H1 (cell line): Measurements from ENCODE around the gene FAR1. TPM values are rescaled to one million over a fixed set of nuclear protein-coding genes. Genes with fewer than 3 reads are reported as not detected.

Experiments used
- CTCF ChIA-PET: fragments of 300-600 bp; sonication (Branson Sonifier 250); formaldehyde crosslinking; loops from one replicate; lab custom pipeline; 2021; ENCODE audit not compliant: partially characterized antibody; lab: Charles Lee
- POLR2A ChIA-PET: fragments of 300-600 bp; sonication (Branson Sonifier 250); formaldehyde crosslinking; loops from one replicate; lab custom pipeline; 2021; ENCODE audit warnings: inconsistent platforms; ENCODE audit not compliant: partially characterized antibody; lab: Charles Lee
- DNase-seq, 2 experiments: peaks; one replicate each; pipeline versions ENCODE4 v3.0.0 to v3.0.0-alpha.2; 2010 to 2022; ENCODE audit warnings: low spot score in 2 of 2, low read depth in 1 of 2, mixed read lengths in 1 of 2
- FAIRE-seq: peaks from 2 replicates; lab custom pipeline; 2011; peaks lifted over from hg19 to GRCh38; lab: Jason Lieb, UNC
- H2AFZ ChIP-seq: 2 replicates; pipeline ENCODE4 v1.8.1; 2012; ENCODE audit warnings: low read length, inconsistent platforms
- H2AK5ac ChIP-seq: 2 replicates; pipeline ENCODE4 v1.6.1; 2013; ENCODE audit warnings: low read depth, low read length
- H2BK120ac ChIP-seq: replicated peaks from 2 replicates; pipeline ENCODE3; 2013; ENCODE audit warnings: low read depth, low read length, inconsistent platforms
- H2BK12ac ChIP-seq: 2 replicates; pipeline ENCODE4 v1.6.1; 2013; ENCODE audit warnings: low read depth, low read length
- H2BK15ac ChIP-seq: 2 replicates; pipeline ENCODE4 v1.6.1; 2013; ENCODE audit warnings: low read length
- H2BK20ac ChIP-seq: 2 replicates; pipeline ENCODE4 v1.6.1; 2013; ENCODE audit warnings: low read length
- H2BK5ac ChIP-seq: 2 replicates; pipeline ENCODE4 v1.6.1; 2013; ENCODE audit warnings: low read depth, low read length
- H3K14ac ChIP-seq: 2 replicates; pipeline ENCODE4 v1.6.1; 2013; ENCODE audit warnings: inconsistent platforms; ENCODE audit not compliant: insufficient read length
- H3K18ac ChIP-seq: 2 replicates; pipeline ENCODE4 v1.6.1; 2013; ENCODE audit warnings: low read length; ENCODE audit errors: extremely low read depth
- H3K23ac ChIP-seq: 2 replicates; pipeline ENCODE4 v1.6.1; 2013; ENCODE audit warnings: inconsistent platforms; ENCODE audit not compliant: insufficient read length
- H3K23me2 ChIP-seq: 2 replicates; pipeline ENCODE4 v1.6.1; 2013; ENCODE audit warnings: low read depth, low read length
- H3K27ac ChIP-seq: 2 replicates; pipeline ENCODE4 v1.6.1; 2011; ENCODE audit warnings: low read depth, low read length, inconsistent platforms
- H3K27me3 ChIP-seq, 4 experiments: replicated peaks in 1 of 4; 1 replicate in 1 of 4; 2 replicates in 3 of 4; pipeline versions ENCODE4 v1.6.1 to v1.8.1; 2011 to 2013; ENCODE audit warnings: low read length in 3 of 4, mild to moderate bottlenecking in 3 of 4, inconsistent platforms in 2 of 4, mixed read lengths in 2 of 4, moderate library complexity in 1 of 4; ENCODE audit not compliant: control insufficient read depth in 3 of 4, insufficient read depth in 3 of 4; ENCODE audit errors: extremely low read depth in 1 of 4
- H3K36me3 ChIP-seq, 4 experiments: 2 replicates each; pipeline versions ENCODE4 v1.6.1 to v1.8.1; 2011 to 2013; ENCODE audit warnings: mild to moderate bottlenecking in 4 of 4, low read length in 3 of 4, moderate library complexity in 2 of 4, control low read depth in 1 of 4, inconsistent platforms in 1 of 4; ENCODE audit not compliant: insufficient read depth in 4 of 4, control insufficient read depth in 2 of 4
- H3K4ac ChIP-seq: replicated peaks from 2 replicates; pipeline ENCODE3; 2013; ENCODE audit warnings: low read length, low read depth, mixed read lengths, inconsistent platforms; ENCODE audit not compliant: insufficient read length
- H3K4me1 ChIP-seq, 4 experiments: replicated peaks in 1 of 4; 1 replicate in 1 of 4; 2 replicates in 3 of 4; pipeline versions ENCODE4 v1.6.1 to v1.8.1; 2011 to 2013; ENCODE audit warnings: low read length in 3 of 4, inconsistent platforms in 2 of 4, mixed read lengths in 1 of 4; ENCODE audit not compliant: insufficient read depth in 4 of 4, control insufficient read depth in 3 of 4
- H3K4me2 ChIP-seq, 2 experiments: 2 replicates each; pipeline versions ENCODE4 v1.6.1 to v1.8.1; 2011 to 2013; ENCODE audit warnings: low read depth in 2 of 2, low read length in 2 of 2, control low read depth in 1 of 2, inconsistent platforms in 1 of 2, mild to moderate bottlenecking in 1 of 2; ENCODE audit not compliant: insufficient read depth in 1 of 2
- H3K4me3 ChIP-seq, 4 experiments: fragments of 200-600, 300-600 bp in 1 of 4; sonication (generic), shearing (Covaris generic), sonication (Bioruptor Twin) in 1 of 4; 2 replicates each; pipeline versions ENCODE4 v1.5.1 to v1.8.1; 2011 to 2016; ENCODE audit warnings: low read length in 4 of 4, low read depth in 3 of 4, control low read depth in 2 of 4, inconsistent platforms in 2 of 4, mild to moderate bottlenecking in 2 of 4, mixed read lengths in 1 of 4, moderate library complexity in 1 of 4; ENCODE audit not compliant: insufficient read depth in 2 of 4; ENCODE audit errors: extremely low read depth in 1 of 4
- H3K56ac ChIP-seq: replicated peaks from 2 replicates; pipeline ENCODE3; 2013; ENCODE audit warnings: low read depth, mild to moderate bottlenecking, mixed read lengths, low read length, inconsistent platforms; ENCODE audit not compliant: insufficient read length
- H3K79me1 ChIP-seq: 2 replicates; pipeline ENCODE4 v1.6.1; 2013; ENCODE audit warnings: low read depth, low read length, control low read depth
- H3K79me2 ChIP-seq, 2 experiments: 2 replicates each; pipeline versions ENCODE4 v1.6.1 to v1.8.1; 2012 to 2013; ENCODE audit warnings: low read length in 2 of 2, mild to moderate bottlenecking in 2 of 2, inconsistent platforms in 1 of 2; ENCODE audit not compliant: insufficient read depth in 2 of 2, control insufficient read depth in 1 of 2
- H3K9ac ChIP-seq, 4 experiments: replicated peaks in 1 of 4; 1 replicate in 1 of 4; 2 replicates in 3 of 4; pipeline versions ENCODE4 v1.6.1 to v1.8.1; 2011 to 2013; ENCODE audit warnings: low read depth in 3 of 4, low read length in 3 of 4, control low read depth in 2 of 4, mild to moderate bottlenecking in 2 of 4, moderate library complexity in 2 of 4, inconsistent platforms in 1 of 4; ENCODE audit errors: extremely low read depth in 1 of 4
- H3K9me3 ChIP-seq, 2 experiments: 2 replicates each; pipeline versions ENCODE4 v1.6.1 to v1.8.1; 2012 to 2013; ENCODE audit warnings: mild to moderate bottlenecking in 2 of 2, moderate library complexity in 2 of 2, control low read depth in 1 of 2, inconsistent platforms in 1 of 2, low read depth in 1 of 2, low read length in 1 of 2, mixed read lengths in 1 of 2; ENCODE audit not compliant: insufficient read depth in 2 of 2
- H4K20me1 ChIP-seq, 2 experiments: replicated peaks in 1 of 2; 2 replicates each; pipeline versions ENCODE3 to v1.8.1; 2011 to 2013; ENCODE audit warnings: inconsistent platforms in 2 of 2, low read length in 2 of 2, mild to moderate bottlenecking in 1 of 2; ENCODE audit not compliant: insufficient read depth in 2 of 2, control insufficient read depth in 1 of 2
- H4K5ac ChIP-seq: 2 replicates; pipeline ENCODE4 v1.6.1; 2013; ENCODE audit warnings: low read length, low read depth, mixed read lengths, inconsistent platforms; ENCODE audit not compliant: insufficient read length
- H4K8ac ChIP-seq: 2 replicates; pipeline ENCODE4 v1.8.0; 2013; ENCODE audit warnings: mild to moderate bottlenecking, moderate library complexity, low read length, inconsistent platforms; ENCODE audit not compliant: insufficient read depth; ENCODE audit errors: extremely low read depth
- H4K91ac ChIP-seq: replicated peaks from 2 replicates; pipeline ENCODE3; 2013; ENCODE audit warnings: low read length, mixed read lengths, inconsistent platforms; ENCODE audit not compliant: insufficient read length
- CEBPB ChIP-seq: IDR thresholded peaks from 2 replicates; pipeline ENCODE4 v1.6.1; 2012; ENCODE audit warnings: low read depth, low read length
- JUND ChIP-seq: IDR thresholded peaks from 2 replicates; pipeline ENCODE4 v1.6.1; 2011; ENCODE audit warnings: mild to moderate bottlenecking, improper control_type of control experiment, low read length
- POLR2AphosphoS5 ChIP-seq: IDR thresholded peaks from 2 replicates; pipeline ENCODE4 v1.6.1; 2011; ENCODE audit warnings: low read depth, low read length
- SAP30 ChIP-seq: fragments of 300-600 bp; sonication (generic); IDR thresholded peaks from 2 replicates; pipeline ENCODE4 v1.7.1; 2012; ENCODE audit warnings: low read length, moderate library complexity, mild to moderate bottlenecking, inconsistent platforms; ENCODE audit not compliant: insufficient read depth, insufficient replicate concordance
- SP4 ChIP-seq: IDR thresholded peaks from 2 replicates; pipeline ENCODE4 v1.6.1; 2012; ENCODE audit warnings: low read length, inconsistent platforms
- TAF7 ChIP-seq: optimal IDR thresholded peaks from 2 replicates; pipeline ENCODE3; 2011; ENCODE audit warnings: low read depth, mild to moderate bottlenecking, inconsistent platforms, low read length, moderate library complexity, borderline replicate concordance
- TBP ChIP-seq: IDR thresholded peaks from 2 replicates; pipeline ENCODE4 v1.6.1; 2011; ENCODE audit warnings: low read depth, low read length, improper control_type of control experiment
- WGBS, 2 experiments: shearing (Covaris generic) in 1 of 2; methylation state at CpG; one replicate each; pipeline versions ENCODE4 v1.1.6 to v1.1.7; 2013 to 2015; ENCODE audit warnings: low lambda C conversion rate in 2 of 2, mixed read lengths in 2 of 2, inconsistent platforms in 1 of 2, low coverage in 1 of 2, missing lambda C conversion rate in 1 of 2; ENCODE audit not compliant: insufficient replicate concordance in 2 of 2, insufficient coverage in 1 of 2, insufficient read length in 1 of 2; ENCODE audit errors: extremely low coverage in 1 of 2, missing lambda C conversion rate in 1 of 2; 5-methylcytosine and 5-hydroxymethylcytosine counted together
- polyA plus RNA-seq, 7 experiments: library from polyadenylated mRNA; depleted of rRNA in 3 of 7; stranded (reverse) in 5 of 7; unstranded in 2 of 7; fragments of >200 nt in 5 of 7; fragments of 200-250 nt in 2 of 7; gene quantifications; 1 replicate in 5 of 7; 2 replicates in 1 of 7; 4 replicates in 1 of 7; pipeline versions ENCODE4 v1.2.1 to v1.2.3, GENCODE V29; 2011 to 2013; ENCODE audit warnings: missing spikeins in 2 of 7, mixed read lengths in 2 of 7
- total RNA-seq: library from RNA; stranded (reverse); fragmentation: NEBNext Ultra II Directional; extraction: Animal tissue kit (Norgen Biotek cat#: 25700); gene quantifications from 2 replicates; pipeline ENCODE4 v1.2.1, GENCODE V29; 2021
- TF ChIP-seq, protein P1 (sequence below): IDR thresholded peaks from 2 replicates; pipeline ENCODE4 v1.6.1; 2012; ENCODE audit warnings: inconsistent platforms

The FAR1 gene
- total and polyA plus RNA-seq, 2 of the 8 experiments (the other 6 are each of a cell fraction or from before 2014, with no cell fraction given): 29.7 to 68.5 TPM

DNA sequence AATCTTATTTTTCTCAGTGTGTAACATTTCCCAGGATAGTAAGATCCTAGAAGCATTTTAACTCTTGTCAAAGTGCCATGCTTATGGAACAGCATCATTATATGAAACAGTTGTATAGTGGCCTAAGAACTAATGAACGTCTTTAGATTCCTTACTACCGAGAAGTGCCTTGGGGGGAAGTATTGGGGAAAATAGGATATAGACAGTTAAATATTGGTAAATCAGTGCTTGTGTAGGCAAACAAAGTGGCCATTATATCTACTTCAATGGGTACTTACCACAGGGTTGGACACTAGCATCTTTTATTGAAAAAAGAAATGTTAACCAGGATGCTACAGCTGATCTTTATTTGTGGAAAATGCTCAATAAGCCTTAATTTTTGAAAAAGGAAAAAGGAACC, 11.3 kb downstream of the FAR1 start:
- no peak overlapping the region for H3K18ac ChIP-seq
- H3K27me3 ChIP-seq: no peaks in the 10 kb centered on the region
- peaks cover 12 to 99% of the 10 kb centered on the region in 2 experiments; a peak in 3 of 4 replicates for H3K79me2 ChIP-seq
- WGBS, 2 experiments: 92% methylated on average over 2 of the region's 2 CpGs; no CpG with 5 or more reads in 1 of the 2 experiments
- no peak overlapping the region for H3K23ac ChIP-seq
- peaks cover 4 to 21% (median 10%) of the 10 kb centered on the region in 4 experiments for H3K4me1 ChIP-seq
- no peak overlapping the region for H3K56ac ChIP-seq
- H2BK20ac ChIP-seq: no peak overlapping the region
- no peak overlapping the region for H2BK15ac ChIP-seq
- no peak for DNase-seq
- H3K23me2 ChIP-seq: no peaks in the 10 kb centered on the region
- no peak for FAIRE-seq
- POLR2A ChIA-PET: interaction anchor here (1.2 kb wide), 1 partner anchor 21 kb away, joined by 3 read pairs; no protein-coding TSS in a partner anchor
- no peak overlapping the region for H3K4ac ChIP-seq
- no peak overlapping the region for H3K9ac ChIP-seq
- H2BK120ac ChIP-seq: no peak overlapping the region
- no peak overlapping the region for H2BK12ac ChIP-seq
- CTCF ChIA-PET: no interaction called here
- H4K91ac ChIP-seq: no peak overlapping the region
- H4K8ac ChIP-seq: no peak overlapping the region
- TF ChIP-seq SP4 (no peak), TBP (no peak), JUND (no peak), SAP30 (no peak), CEBPB (no peak), POLR2AphosphoS5 (no peak), TAF7 (no peak)
- TF ChIP-seq, protein P1, sequence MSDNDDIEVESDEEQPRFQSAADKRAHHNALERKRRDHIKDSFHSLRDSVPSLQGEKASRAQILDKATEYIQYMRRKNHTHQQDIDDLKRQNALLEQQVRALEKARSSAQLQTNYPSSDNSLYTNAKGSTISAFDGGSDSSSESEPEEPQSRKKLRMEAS: no peak
- peaks cover 9 to 14% of the 10 kb centered on the region in 2 experiments for H4K20me1 ChIP-seq
- H3K4me2 ChIP-seq: no peak overlapping the region
- no peak overlapping the region for H2AFZ ChIP-seq
- no peak overlapping the region for H2BK5ac ChIP-seq
- no peaks in the 10 kb centered on the region for H3K36me3 ChIP-seq
- H3K27ac ChIP-seq: no peak overlapping the region
- H3K79me1 ChIP-seq: peaks cover 8% of the 10 kb centered on the region
- no peaks in the 10 kb centered on the region for H3K9me3 ChIP-seq
- H4K5ac ChIP-seq: no peak overlapping the region
- H3K4me3 ChIP-seq: no peak overlapping the region
- no peak overlapping the region for H2AK5ac ChIP-seq
- H3K14ac ChIP-seq: no peak overlapping the region
